NCI-H1092 (cell line): ENCODE results near the gene AKAP6.

Experiments
- DNase-seq: peaks from one replicate; lab custom pipeline; 2025; lab: John Stamatoyannopoulos, UW

AKAP6 gene

GRCh38 chr14:32625211-32625610 lies 296.1 kb downstream of the AKAP6 start:
- DNase-seq, result no peak

- no peak for DNase-seq
Measured at GRCh38 chr14:32627545-32628298, 298.6 kb downstream of the AKAP6 start.

- no peak for DNase-seq
Measured at GRCh38 chr14:32629236-32629635, 300.1 kb downstream of the AKAP6 start.

- no peak for DNase-seq
Measured at GRCh38 chr14:32630701-32631100, 301.6 kb downstream of the AKAP6 start.

- DNase-seq, result no peak
Measured at GRCh38 chr14:32633224-32633859, 304.2 kb downstream of the AKAP6 start.

- no peak for DNase-seq
Measured at GRCh38 chr14:32633930-32634329, 304.8 kb downstream of the AKAP6 start.

- DNase-seq, result no peak
Measured at GRCh38 chr14:32635061-32635719, 306.1 kb downstream of the AKAP6 start.

GRCh38 chr14:32637582-32637981 lies 308.5 kb downstream of the AKAP6 start:
- DNase-seq, result no peak

- no peak for DNase-seq
Measured at GRCh38 chr14:32639208-32639607, 310.1 kb downstream of the AKAP6 start.

GRCh38 chr14:32645551-32645950 lies 316.5 kb downstream of the AKAP6 start:
- DNase-seq, result no peak

GRCh38 chr14:32648434-32648833 lies 319.3 kb downstream of the AKAP6 start:
- no peak for DNase-seq

GRCh38 chr14:32650030-32650429 lies 320.9 kb downstream of the AKAP6 start:
- no peak for DNase-seq

- DNase-seq, result no peak
Measured at GRCh38 chr14:32650665-32651064, 321.6 kb downstream of the AKAP6 start.

- DNase-seq, result no peak
Measured at GRCh38 chr14:32654106-32654505, 325.0 kb downstream of the AKAP6 start.

- no peak for DNase-seq
Measured at GRCh38 chr14:32656601-32657000, 327.5 kb downstream of the AKAP6 start.

GRCh38 chr14:32657081-32657480 lies 328.0 kb downstream of the AKAP6 start:
- DNase-seq, result no peak

- no peak for DNase-seq
Measured at GRCh38 chr14:32661216-32661615, 332.1 kb downstream of the AKAP6 start.

GRCh38 chr14:32662211-32662610 lies 333.1 kb downstream of the AKAP6 start:
- no peak for DNase-seq

- DNase-seq, result no peak
Measured at GRCh38 chr14:32666308-32666707, 337.2 kb downstream of the AKAP6 start.

GRCh38 chr14:32667287-32667686 lies 338.2 kb downstream of the AKAP6 start:
- DNase-seq, result no peak

GRCh38 chr14:32667791-32668190 lies 338.7 kb downstream of the AKAP6 start:
- DNase-seq, result no peak

GRCh38 chr14:32669391-32669790 lies 340.3 kb downstream of the AKAP6 start:
- DNase-seq, result no peak

- no peak for DNase-seq
Measured at GRCh38 chr14:32675433-32675832, 346.3 kb downstream of the AKAP6 start.
